Measurements from ENCODE around the gene POTEG.
"Not testable (repeated sequence)": the region's sequence is repeated elsewhere in the genome, so short reads cannot be mapped to it uniquely, and the experiment has no call there.

POTEG gene

DNA sequence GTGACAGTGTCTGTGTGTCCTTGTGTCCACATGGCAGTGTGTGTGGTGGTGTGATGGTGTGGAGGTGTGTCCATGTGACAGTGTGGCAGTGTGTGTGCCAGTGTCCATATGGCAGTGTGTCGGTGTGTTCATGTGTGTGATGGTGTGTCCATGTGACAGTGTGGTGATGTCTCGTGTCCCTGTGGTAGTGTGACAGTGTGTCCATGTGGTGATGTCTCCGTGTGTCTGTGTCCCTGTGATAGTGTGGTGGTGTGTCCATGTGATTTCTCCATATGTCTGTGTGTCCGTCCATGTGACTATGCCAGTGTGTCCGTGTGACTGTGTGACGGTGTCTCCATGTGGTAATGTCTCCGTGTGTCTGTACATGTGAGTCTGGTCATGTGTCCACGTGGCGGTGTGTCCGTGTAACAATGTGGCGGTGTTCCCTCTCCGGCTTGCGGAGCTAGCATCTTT lies 59.7 kb downstream of the POTEG start:
- DNase-seq = not testable (repeated sequence)

DNA sequence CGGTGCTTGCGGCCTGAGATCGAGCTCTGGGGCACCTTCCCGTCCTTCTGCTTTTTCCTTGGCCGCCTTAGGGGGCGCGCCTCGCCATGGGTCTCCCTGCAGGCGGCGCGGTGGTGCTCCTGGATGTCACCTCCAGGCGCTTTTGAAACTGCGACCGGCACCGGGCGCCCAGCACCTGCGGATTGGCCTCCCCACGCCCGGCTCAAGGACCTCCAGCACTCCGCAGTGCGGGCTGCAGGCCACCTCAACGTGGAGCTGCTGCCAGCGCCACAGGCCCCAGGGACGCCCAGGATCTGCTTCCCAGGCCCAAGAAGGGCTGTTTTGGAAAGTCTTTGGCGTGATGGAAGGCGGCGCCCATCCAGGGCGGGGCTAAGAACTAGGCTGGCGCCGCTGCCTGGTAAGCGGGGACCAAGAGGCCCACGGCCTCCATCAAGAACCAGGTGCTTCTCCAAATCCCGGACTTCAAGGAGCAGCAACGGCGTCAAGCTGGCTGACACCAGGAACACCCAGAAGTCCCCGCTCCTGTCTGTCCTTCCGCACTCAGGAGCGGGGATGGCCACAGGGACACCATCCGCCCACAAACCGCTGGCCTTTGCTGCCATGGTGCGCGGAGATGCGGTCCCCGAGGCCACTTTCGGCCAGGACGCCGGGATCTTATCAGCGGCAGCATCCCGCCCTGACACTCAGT lies 61.2 kb downstream of the POTEG start:
- DNase-seq = not testable (repeated sequence)

DNA sequence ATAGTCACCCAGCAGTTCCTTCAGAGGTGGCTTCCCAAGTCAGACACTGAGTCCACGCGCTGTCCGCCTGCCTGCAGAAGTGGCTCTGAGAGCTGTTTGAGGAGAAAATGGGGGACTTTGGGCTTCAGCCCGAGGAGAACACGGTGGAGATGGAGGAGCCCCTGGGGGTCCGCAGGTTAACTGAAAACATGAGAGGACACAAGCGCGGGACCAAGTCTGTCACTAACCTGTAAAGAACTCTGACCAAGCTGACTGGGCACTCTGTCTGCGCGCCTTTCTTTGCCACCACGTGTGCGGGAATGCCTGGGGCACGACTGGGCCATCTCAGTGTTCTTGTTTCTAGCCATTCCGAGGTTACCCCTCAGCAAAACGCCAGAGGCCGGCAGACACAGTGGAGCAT lies 62.4 kb downstream of the POTEG start:
- not testable (repeated sequence) for DNase-seq

DNA sequence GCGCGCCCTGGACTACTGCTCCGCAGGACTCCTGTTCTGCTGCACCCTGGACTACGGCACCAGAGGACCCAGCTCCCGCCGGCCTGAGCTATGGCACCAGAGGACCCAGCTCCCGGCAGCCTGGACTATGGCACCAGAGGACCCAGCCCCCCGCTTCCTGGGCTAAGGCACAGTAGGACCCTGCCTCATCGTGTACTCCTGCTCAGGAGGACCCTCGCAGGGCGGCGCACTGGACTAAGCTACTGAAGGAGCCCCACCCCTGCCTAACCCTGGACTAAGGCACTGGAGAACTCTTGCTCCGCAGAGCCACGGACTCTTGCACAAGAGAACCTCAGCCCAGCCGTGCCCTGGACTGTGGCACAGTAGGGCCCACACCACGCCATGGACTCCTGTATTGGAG lies 71.3 kb downstream of the POTEG start:
- DNase-seq = not testable (repeated sequence)

DNA sequence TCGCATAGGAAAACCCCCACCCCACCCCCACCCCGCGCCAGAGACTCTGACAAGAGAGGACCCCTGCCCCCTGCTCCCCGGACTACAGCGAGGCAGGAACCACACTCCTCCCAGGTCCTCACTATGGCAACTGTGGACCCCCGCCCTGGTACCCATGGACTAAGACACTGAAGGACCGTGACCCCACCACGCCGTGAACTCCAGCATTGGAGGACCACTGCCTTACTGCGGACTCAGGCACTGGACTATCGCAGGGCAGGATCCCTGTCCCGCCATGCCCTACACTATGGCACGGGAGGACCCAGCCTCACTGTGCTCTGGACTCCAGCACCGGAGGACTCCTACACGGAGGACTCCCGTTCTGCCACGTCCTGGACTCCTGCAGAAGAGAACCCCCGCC lies 71.8 kb downstream of the POTEG start:
- not testable (repeated sequence) for DNase-seq

DNA sequence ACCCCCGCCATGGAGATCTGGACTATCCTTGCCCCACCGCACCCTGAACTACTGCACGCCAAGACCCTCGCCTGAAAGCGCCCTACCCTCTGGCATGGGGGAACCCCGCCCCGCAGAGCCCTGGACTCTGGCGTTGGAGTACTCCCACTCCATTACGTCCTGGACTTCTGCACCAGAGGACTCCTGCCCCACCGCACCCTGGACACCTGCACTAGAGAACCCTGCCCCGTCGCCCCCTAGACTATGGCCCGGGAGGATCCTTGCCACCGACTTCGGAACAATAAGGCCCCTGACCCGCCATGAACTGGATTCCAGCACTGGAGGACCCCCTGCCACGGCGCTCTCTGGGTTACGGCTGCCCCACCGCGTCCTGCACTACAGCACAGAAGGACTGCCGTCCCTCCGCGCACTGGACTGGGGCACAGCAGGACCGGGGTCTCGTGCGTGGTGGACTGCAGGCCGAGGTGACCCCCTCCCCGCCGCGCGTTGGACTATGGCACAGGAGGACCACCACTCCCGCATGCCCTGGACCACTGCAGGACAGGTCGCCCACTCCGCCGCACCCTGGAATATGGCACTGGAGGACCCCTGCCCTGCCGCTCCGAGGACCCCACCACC lies 72.4 kb downstream of the POTEG start:
- DNase-seq = not testable (repeated sequence)

DNA sequence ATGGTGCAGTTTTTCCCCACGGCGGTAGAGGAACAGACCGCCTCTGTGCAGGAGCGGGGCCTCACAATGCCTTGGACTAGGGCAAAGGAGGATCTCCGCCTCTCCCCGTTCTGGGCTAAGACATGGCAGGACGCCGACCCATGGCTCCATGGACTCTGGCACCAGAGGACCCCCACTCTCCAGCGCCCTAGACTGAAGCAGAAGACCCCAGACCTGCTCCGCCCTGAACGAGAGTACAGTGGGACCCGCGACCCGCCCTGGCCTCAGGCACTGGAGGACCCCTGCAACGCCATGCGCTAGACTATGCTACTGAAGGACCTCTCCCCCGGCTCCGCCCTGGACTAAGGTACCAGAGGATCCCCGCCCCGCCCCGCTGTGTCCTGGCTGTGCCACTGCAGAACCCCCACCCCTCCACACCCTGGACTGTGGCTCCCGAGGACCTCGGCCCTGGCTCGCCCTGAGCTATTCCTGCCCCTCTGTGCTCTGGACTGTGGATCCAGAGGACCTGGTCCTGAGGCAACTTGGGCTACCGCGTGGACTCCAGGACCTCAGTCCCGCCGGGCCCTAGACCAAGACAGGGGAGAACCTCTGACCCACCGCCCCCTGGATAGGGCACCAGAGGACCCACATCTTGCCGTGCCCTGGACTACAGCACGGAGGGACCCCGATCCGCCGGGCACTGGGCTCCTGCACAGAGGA lies 73.1 kb downstream of the POTEG start:
- not testable (repeated sequence) for DNase-seq

Data from anterior cingulate cortex (tissue), 58 donors.